ENCODE results near the gene CCDC88A. TPM values are rescaled to one million over a fixed set of nuclear protein-coding genes. Genes with fewer than 3 reads are reported as not detected.
"Not testable (repeated sequence)": the region's sequence is repeated elsewhere in the genome, so short reads cannot be mapped to it uniquely, and the experiment has no call there.

Gene CCDC88A
- total and polyA plus RNA-seq, 2 donors (not counting 1 experiment from before 2014, with no cell fraction given): 2.7 to 26.0 TPM

DNA sequence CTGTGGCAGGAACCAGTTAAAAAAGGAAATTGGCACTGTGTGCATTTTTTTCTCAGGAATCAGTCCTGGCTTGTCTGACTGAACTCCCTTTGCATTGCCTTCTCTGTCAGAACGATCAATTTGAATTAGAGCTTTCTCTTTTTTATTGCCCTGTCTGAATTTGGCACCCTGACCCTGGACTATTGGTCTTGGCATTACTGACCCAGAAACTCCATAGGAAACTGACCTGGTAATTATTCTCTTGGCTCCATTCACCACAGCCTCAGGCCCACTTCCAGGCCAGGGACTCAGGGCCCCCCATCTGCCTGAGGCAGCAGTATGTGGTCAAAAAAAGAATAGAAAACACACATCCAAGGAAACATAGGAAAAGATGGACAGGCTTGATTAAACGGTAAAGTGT is 32.0 kb upstream of the CCDC88A start:
- Histone ChIP-seq H3K79me2 (ENCODE audit: control insufficient read depth, insufficient read depth, low read length) (no peaks in the 10 kb centered on the region), H3K4me2 (replicated peaks; ENCODE audit: low read depth, low read length, poor library complexity, severe bottlenecking) (no peak overlapping the region), H2AFZ (ENCODE audit: insufficient read depth, low read depth, low read length, poor library complexity, severe bottlenecking) (no peak overlapping the region), H3K27me3 (replicated peaks in 1 of 4; ENCODE audit: control extremely low read depth in 1 of 4, control insufficient read depth in 3 of 4, insufficient read depth in 4 of 4, low read length in 3 of 4) (no peaks in the 10 kb centered on the region), H3K4me1 (ENCODE audit: control insufficient read depth in 2 of 2, insufficient read depth in 2 of 2, low read length in 2 of 2) (no peaks in the 10 kb centered on the region), H3K9me3 (ENCODE audit: control extremely low read depth in 1 of 3, control insufficient read depth in 2 of 3, insufficient read depth in 1 of 3, low read length in 2 of 3) (no peaks in the 10 kb centered on the region), H3K4me3 (ENCODE audit: control extremely low read depth in 1 of 5, extremely low read depth in 1 of 5, insufficient read depth in 1 of 5, low read depth in 2 of 5, low read length in 4 of 5) (no peak overlapping the region), H3K36me3 (replicated peaks in 1 of 2; ENCODE audit: control extremely low read depth in 1 of 2, control insufficient read depth in 1 of 2, extremely low read depth in 1 of 2, insufficient read depth in 2 of 2, low read length in 1 of 2) (no peaks in the 10 kb centered on the region), H3K27ac (ENCODE audit: low read length in 2 of 2) (no peak overlapping the region), H3K9ac (ENCODE audit: low read length) (no peak overlapping the region), H4K20me1 (ENCODE audit: control insufficient read depth, insufficient read depth, low read length, poor library complexity, severe bottlenecking) (no peaks in the 10 kb centered on the region)
- POLR2A ChIA-PET: no interaction called here
- CTCF ChIA-PET: no interaction called here
- ATAC-seq (ENCODE audit: low read depth): no peak
- Mint-ChIP-seq H3K4me1 (no peaks in the 10 kb centered on the region), H3K4me3 (no peak overlapping the region), H3K27me3 (no peaks in the 10 kb centered on the region), H3K9me3 (ENCODE audit: insufficient read depth) (no peaks in the 10 kb centered on the region), H3K27ac (no peak overlapping the region)
- no peak for DNase-seq
- TF ChIP-seq EZH2 (IDR thresholded peaks at IDR 0.05; ENCODE audit: borderline replicate concordance, insufficient read depth, low read depth, low read length, poor library complexity, severe bottlenecking): no peak
- TF ChIP-seq, protein P1, sequence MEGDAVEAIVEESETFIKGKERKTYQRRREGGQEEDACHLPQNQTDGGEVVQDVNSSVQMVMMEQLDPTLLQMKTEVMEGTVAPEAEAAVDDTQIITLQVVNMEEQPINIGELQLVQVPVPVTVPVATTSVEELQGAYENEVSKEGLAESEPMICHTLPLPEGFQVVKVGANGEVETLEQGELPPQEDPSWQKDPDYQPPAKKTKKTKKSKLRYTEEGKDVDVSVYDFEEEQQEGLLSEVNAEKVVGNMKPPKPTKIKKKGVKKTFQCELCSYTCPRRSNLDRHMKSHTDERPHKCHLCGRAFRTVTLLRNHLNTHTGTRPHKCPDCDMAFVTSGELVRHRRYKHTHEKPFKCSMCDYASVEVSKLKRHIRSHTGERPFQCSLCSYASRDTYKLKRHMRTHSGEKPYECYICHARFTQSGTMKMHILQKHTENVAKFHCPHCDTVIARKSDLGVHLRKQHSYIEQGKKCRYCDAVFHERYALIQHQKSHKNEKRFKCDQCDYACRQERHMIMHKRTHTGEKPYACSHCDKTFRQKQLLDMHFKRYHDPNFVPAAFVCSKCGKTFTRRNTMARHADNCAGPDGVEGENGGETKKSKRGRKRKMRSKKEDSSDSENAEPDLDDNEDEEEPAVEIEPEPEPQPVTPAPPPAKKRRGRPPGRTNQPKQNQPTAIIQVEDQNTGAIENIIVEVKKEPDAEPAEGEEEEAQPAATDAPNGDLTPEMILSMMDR (IDR thresholded peaks at IDR 0.05): no peak
- 38% methylated on average over 1 of the region's 2 CpGs for WGBS (ENCODE audit: insufficient coverage)
- intact Hi-C loops (cut with micrococcal nuclease): no loop called here

DNA sequence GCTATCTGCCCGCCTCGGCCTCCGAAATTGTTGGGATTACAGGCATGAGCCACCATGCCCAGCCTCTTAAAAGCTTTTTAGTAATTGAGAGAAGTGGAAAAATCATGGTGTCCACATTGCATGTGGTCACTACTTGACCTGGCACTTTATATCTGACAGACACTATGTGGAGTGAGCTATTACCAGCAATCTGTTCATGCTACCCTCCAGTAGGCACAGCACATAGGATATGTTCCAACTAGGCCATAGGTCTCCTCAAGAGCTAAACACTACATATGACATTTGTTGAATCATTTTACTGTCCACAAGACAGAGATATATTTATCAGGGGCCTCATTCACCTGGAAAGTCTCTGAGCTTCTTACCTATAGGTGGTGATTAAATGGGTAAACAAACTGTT is 30.4 kb upstream of the CCDC88A start:
- H3K4me3 Mint-ChIP-seq; ATAC-seq (ENCODE audit: low read depth); H3K27me3 ChIP-seq (replicated peaks in 1 of 4; ENCODE audit: control extremely low read depth in 1 of 4, control insufficient read depth in 3 of 4, insufficient read depth in 4 of 4, low read length in 3 of 4); H3K4me3 ChIP-seq (ENCODE audit: control extremely low read depth in 1 of 5, extremely low read depth in 1 of 5, insufficient read depth in 1 of 5, low read depth in 2 of 5, low read length in 4 of 5); H3K36me3 ChIP-seq (replicated peaks in 1 of 2; ENCODE audit: control extremely low read depth in 1 of 2, control insufficient read depth in 1 of 2, extremely low read depth in 1 of 2, insufficient read depth in 2 of 2, low read length in 1 of 2); H3K9me3 Mint-ChIP-seq (ENCODE audit: insufficient read depth); intact Hi-C loops (cut with micrococcal nuclease); H3K9me3 ChIP-seq (ENCODE audit: control extremely low read depth in 1 of 3, control insufficient read depth in 2 of 3, insufficient read depth in 1 of 3, low read length in 2 of 3); H3K4me1 Mint-ChIP-seq; DNase-seq; H3K9ac ChIP-seq (ENCODE audit: low read length); H3K27ac Mint-ChIP-seq; CTCF ChIA-PET; H3K27me3 Mint-ChIP-seq; H2AFZ ChIP-seq (ENCODE audit: insufficient read depth, low read depth, low read length, poor library complexity, severe bottlenecking); H3K4me1 ChIP-seq (ENCODE audit: control insufficient read depth in 2 of 2, insufficient read depth in 2 of 2, low read length in 2 of 2); POLR2A ChIA-PET; H3K4me2 ChIP-seq (replicated peaks; ENCODE audit: low read depth, low read length, poor library complexity, severe bottlenecking); H4K20me1 ChIP-seq (ENCODE audit: control insufficient read depth, insufficient read depth, low read length, poor library complexity, severe bottlenecking); H3K79me2 ChIP-seq (ENCODE audit: control insufficient read depth, insufficient read depth, low read length); H3K27ac ChIP-seq (ENCODE audit: low read length in 2 of 2): not testable (repeated sequence)
- WGBS (ENCODE audit: insufficient coverage): 95% methylated on average over 3 of the region's 3 CpGs

DNA sequence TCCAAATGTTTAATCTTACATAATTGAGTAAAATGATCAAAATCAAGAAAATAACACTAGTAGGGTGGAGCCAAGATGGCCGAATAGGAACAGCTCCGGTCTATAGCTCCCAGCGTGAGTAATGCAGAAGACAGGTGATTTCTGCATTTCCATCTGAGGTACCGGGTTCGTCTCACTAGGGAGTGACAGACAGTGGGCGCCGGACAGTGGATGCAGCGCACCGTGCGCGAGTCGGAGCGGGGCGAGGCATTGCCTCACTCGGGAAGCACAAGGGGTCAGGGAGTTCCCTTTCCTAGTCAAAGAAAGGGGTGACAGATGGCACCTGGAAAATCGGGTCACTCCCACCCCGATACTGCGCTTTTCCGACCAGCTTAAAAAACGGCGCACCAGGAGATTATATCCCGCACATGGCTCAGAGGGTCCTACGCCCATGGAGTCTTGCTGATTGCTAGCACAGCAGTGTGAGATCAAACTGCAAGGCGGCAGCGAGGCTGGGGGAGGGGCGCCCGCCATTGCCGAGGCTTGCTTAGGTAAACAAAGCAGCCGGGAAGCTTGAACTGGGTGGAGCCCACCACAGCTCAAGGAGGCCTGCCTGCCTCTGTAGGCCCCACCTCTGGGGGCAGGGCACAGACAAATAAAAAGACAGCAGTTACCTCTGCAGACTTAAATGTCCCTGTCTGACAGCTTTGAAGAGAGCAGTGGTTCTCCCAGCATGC is 22.5 kb upstream of the CCDC88A start:
- H3K4me3 Mint-ChIP-seq; H3K4me3 ChIP-seq (ENCODE audit: control extremely low read depth in 1 of 5, extremely low read depth in 1 of 5, insufficient read depth in 1 of 5, low read depth in 2 of 5, low read length in 4 of 5); intact Hi-C loops (cut with micrococcal nuclease); H3K4me1 ChIP-seq (ENCODE audit: control insufficient read depth in 2 of 2, insufficient read depth in 2 of 2, low read length in 2 of 2); H3K9me3 Mint-ChIP-seq (ENCODE audit: insufficient read depth); POLR2A ChIA-PET; H3K79me2 ChIP-seq (ENCODE audit: control insufficient read depth, insufficient read depth, low read length); H3K27ac ChIP-seq (ENCODE audit: low read length in 2 of 2); H3K9ac ChIP-seq (ENCODE audit: low read length); H3K4me1 Mint-ChIP-seq; H3K36me3 ChIP-seq (replicated peaks in 1 of 2; ENCODE audit: control extremely low read depth in 1 of 2, control insufficient read depth in 1 of 2, extremely low read depth in 1 of 2, insufficient read depth in 2 of 2, low read length in 1 of 2); H3K4me2 ChIP-seq (replicated peaks; ENCODE audit: low read depth, low read length, poor library complexity, severe bottlenecking); H4K20me1 ChIP-seq (ENCODE audit: control insufficient read depth, insufficient read depth, low read length, poor library complexity, severe bottlenecking); DNase-seq; H3K9me3 ChIP-seq (ENCODE audit: control extremely low read depth in 1 of 3, control insufficient read depth in 2 of 3, insufficient read depth in 1 of 3, low read length in 2 of 3); ATAC-seq (ENCODE audit: low read depth); H3K27ac Mint-ChIP-seq; H3K27me3 ChIP-seq (replicated peaks in 1 of 4; ENCODE audit: control extremely low read depth in 1 of 4, control insufficient read depth in 3 of 4, insufficient read depth in 4 of 4, low read length in 3 of 4); H2AFZ ChIP-seq (ENCODE audit: insufficient read depth, low read depth, low read length, poor library complexity, severe bottlenecking): not testable (repeated sequence)
- CTCF ChIA-PET: interaction anchor here (1.1 kb wide), 1 partner anchor 9 kb away, joined by 4 read pairs; no protein-coding TSS in a partner anchor
- 89% methylated on average over 20 of the region's 29 CpGs for WGBS (ENCODE audit: insufficient coverage)
- H3K27me3 Mint-ChIP-seq: peaks cover 11% of the 10 kb centered on the region

Data from B cell (primary cell).